ENCODE results near the gene GLB1L.

GLB1L gene

GRCh38 chr2:219213026-219213415 is 32.2 kb downstream of the GLB1L start:
- no peak overlapping the region for H3K4me3 ChIP-seq (ENCODE audit: control insufficient read depth, low read depth, low read length)
- no peak for DNase-seq (ENCODE audit: low read depth)
- no peak for TF ChIP-seq CTCF (conservative IDR thresholded peaks at IDR 0.05; ENCODE audit: control insufficient read depth, insufficient read depth, low read depth, low read length)

DNA sequence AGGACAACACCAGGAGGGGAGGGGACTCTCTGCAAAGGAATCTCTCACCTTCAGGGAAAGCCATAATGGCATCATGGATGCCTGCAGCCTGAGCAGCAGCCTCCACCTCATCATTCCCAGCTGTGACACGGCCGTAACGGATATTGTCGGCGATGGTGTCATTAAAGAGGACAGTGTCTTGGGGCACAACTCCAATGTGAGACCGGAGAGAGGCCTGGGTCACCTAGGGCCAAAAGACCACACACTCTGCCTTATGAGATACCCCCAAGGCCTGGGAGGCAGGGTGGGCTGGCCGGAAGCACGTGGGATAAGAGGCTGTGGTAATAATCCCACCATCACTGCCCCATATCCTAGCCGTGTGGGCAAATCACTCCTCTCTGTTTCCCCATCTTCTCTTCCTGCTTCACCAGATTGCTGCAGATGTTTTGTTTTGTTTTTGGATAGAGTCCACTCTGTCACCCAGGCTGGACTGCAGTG is 34.3 kb downstream of the GLB1L start:
- no peak overlapping the region for H3K4me3 ChIP-seq (ENCODE audit: control insufficient read depth, low read depth, low read length)
- DNase-seq (ENCODE audit: low read depth): no peak
- no peak for TF ChIP-seq CTCF (conservative IDR thresholded peaks at IDR 0.05; ENCODE audit: control insufficient read depth, insufficient read depth, low read depth, low read length)

DNA sequence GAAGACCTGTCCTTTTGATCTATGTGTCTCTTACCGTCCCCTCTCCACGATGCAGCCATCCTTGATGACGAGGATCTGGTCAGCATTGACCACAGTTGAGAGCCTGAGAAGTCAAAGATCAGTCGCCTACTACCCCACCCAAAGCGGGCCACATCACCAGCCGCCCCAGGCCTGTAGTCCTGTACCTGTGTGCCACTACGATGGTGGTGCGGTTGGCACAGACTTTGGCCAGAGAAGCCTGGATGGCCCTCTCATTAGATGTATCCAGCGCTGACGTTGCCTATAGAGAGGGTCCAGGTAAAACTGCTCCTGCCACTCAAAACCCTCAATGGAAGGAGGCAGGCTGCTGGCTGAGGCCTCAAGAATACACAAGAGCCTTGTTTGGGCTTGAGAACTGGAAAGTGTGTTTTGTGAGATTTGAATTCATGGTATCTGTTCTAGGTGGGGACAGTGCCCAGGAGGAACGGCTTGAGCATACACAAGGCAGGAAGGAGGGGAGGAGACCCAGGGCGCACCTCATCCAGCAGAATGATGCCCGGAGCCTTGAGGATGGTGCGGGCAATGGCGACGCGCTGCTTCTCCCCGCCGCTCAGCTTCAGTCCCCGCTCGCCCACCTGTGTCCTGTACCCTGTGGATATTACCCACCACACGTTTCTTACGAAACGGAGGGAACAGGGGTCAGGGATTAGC is 34.9 kb downstream of the GLB1L start:
- no peak for DNase-seq (ENCODE audit: low read depth)
- TF ChIP-seq CTCF (conservative IDR thresholded peaks at IDR 0.05; ENCODE audit: control insufficient read depth, insufficient read depth, low read depth, low read length): no peak
- no peak overlapping the region for H3K4me3 ChIP-seq (ENCODE audit: control insufficient read depth, low read depth, low read length)

DNA sequence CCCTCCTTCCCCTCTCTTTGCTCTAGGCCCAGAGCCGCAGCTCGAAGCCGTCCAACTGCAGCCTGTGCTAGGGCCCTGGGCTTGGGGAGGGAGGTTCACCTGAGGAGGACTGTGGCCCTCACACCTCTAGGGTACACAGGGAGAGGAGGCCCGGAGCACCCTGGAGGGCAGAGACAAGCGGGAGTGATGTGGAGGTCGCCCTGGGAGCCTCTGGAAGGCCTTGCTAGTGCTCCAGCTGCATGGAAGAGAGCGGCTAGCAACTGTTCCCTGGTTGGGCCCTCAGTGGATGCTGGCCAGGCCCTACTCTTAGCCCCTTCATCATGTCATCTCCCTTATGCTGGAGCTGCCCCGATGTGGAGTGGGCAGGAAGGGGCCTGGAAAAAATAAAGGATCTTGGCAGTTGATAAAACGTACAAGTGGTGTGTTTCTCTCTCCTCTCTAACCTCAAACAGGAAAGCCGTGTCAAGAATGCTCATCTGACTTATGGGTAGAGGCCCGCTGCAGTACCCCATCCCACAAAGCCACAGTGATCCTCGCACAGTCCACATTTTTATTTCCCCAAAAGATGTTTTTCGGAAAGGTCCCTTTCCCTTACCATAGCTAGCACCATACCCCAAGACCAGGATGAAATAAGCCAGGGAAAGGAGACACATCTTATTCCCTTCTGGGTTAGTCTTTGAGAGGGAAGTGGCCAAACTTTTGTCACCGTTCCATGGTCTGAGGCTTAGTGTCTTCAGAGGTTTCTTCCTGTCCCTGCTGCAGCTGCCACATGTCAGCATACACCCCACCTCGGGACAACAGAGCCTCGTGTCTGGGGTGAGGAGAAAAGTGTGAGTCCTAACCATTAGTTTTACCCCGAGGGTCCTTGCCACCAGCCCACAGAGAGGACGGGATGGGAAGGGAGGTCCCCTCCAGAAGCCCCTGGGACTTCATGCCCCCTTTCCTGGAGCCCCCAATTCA is 35.7 kb downstream of the GLB1L start:
- no peak for DNase-seq (ENCODE audit: low read depth)
- H3K4me3 ChIP-seq (ENCODE audit: control insufficient read depth, low read depth, low read length): no peak overlapping the region

GRCh38 chr2:219207884-219208740 is 37.1 kb downstream of the GLB1L start:
- H3K4me3 ChIP-seq (ENCODE audit: control insufficient read depth, low read depth, low read length): peak overlapping the region; percentile 70
- DNase-seq (ENCODE audit: low read depth): peak; percentile 42
- TF ChIP-seq CTCF (conservative IDR thresholded peaks at IDR 0.05; ENCODE audit: control insufficient read depth, insufficient read depth, low read depth, low read length): no peak

More for the DNA sequence above, 35.7 kb downstream of the GLB1L start:
- no peak for TF ChIP-seq CTCF (conservative IDR thresholded peaks at IDR 0.05; ENCODE audit: control insufficient read depth, insufficient read depth, low read depth, low read length)
